Activated naive CD8-positive, alpha-beta T cell treated with anti-CD3 and anti-CD28 coated beads, Interleukin-2, amount 50 U/mL, for 24 hours (primary cell): ENCODE measurements around the gene DNAAF8.

Source experiments
- ATAC-seq: fragments of 150-1000 bp; cut with Tn5 transposase; one replicate; pipeline ENCODE4 v1.10.0; 2021
- DNase-seq: peaks from one replicate; pipeline ENCODE4 v3.0.0; 2021
- H3K27ac Mint-ChIP-seq: one replicate; pipeline ENCODE4 v1.8.0; 2021; ENCODE audit warnings: mild to moderate bottlenecking, mixed read lengths
- H3K27me3 Mint-ChIP-seq: one replicate; pipeline ENCODE4 v1.8.0; 2021; ENCODE audit warnings: mixed read lengths
- H3K36me3 Mint-ChIP-seq: one replicate; pipeline ENCODE4 v1.8.0; 2021; ENCODE audit warnings: low read depth, mixed read lengths
- H3K4me1 Mint-ChIP-seq: one replicate; pipeline ENCODE4 v1.8.0; 2021; ENCODE audit warnings: mixed read lengths
- H3K4me3 Mint-ChIP-seq: one replicate; pipeline ENCODE4 v1.8.0; 2021; ENCODE audit warnings: mild to moderate bottlenecking, moderate library complexity, mixed read lengths
- H3K9me3 Mint-ChIP-seq: one replicate; pipeline ENCODE4 v1.8.0; 2021; ENCODE audit warnings: mixed read lengths

DNAAF8 gene

GRCh38 chr16:4700997-4701743 lies 33.2 kb upstream of the DNAAF8 start:
- no peak overlapping the region for H3K27ac Mint-ChIP-seq
- ATAC-seq (no peak), DNase-seq (no peak)
- no peaks in the 10 kb centered on the region for H3K27me3 Mint-ChIP-seq
- H3K4me3 Mint-ChIP-seq = no peak overlapping the region
- peaks cover 11% of the 10 kb centered on the region for H3K4me1 Mint-ChIP-seq
- H3K9me3 Mint-ChIP-seq = no peaks in the 10 kb centered on the region
- H3K36me3 Mint-ChIP-seq = peaks cover 11% of the 10 kb centered on the region

GRCh38 chr16:4701791-4702465 lies 32.4 kb upstream of the DNAAF8 start:
- ATAC-seq (no peak), DNase-seq (no peak)
- Mint-ChIP-seq H3K27ac (no peak overlapping the region), H3K36me3 (peaks cover 14% of the 10 kb centered on the region), H3K4me3 (no peak overlapping the region), H3K9me3 (no peaks in the 10 kb centered on the region), H3K4me1 (peaks cover 11% of the 10 kb centered on the region), H3K27me3 (no peaks in the 10 kb centered on the region)

GRCh38 chr16:4702466-4702808 lies 31.9 kb upstream of the DNAAF8 start:
- Mint-ChIP-seq H3K27me3 (no peaks in the 10 kb centered on the region), H3K36me3 (peaks cover 15% of the 10 kb centered on the region), H3K4me3 (no peak overlapping the region), H3K4me1 (peaks cover 11% of the 10 kb centered on the region), H3K9me3 (no peaks in the 10 kb centered on the region), H3K27ac (no peak overlapping the region)
- DNase-seq (no peak), ATAC-seq (no peak)

GRCh38 chr16:4703906-4704305 lies 30.4 kb upstream of the DNAAF8 start:
- ATAC-seq (no peak), DNase-seq (no peak)
- H3K4me1 Mint-ChIP-seq = peaks cover 11% of the 10 kb centered on the region
- H3K27me3 Mint-ChIP-seq = no peaks in the 10 kb centered on the region
- H3K9me3 Mint-ChIP-seq = no peaks in the 10 kb centered on the region
- peaks cover 15% of the 10 kb centered on the region for H3K36me3 Mint-ChIP-seq
- H3K4me3 Mint-ChIP-seq = no peak overlapping the region
- no peak overlapping the region for H3K27ac Mint-ChIP-seq

- no peak for DNase-seq
- Mint-ChIP-seq H3K4me3 (no peak overlapping the region), H3K27ac (no peak overlapping the region), H3K9me3 (no peaks in the 10 kb centered on the region), H3K36me3 (peaks cover 15% of the 10 kb centered on the region), H3K4me1 (peaks cover 11% of the 10 kb centered on the region), H3K27me3 (no peaks in the 10 kb centered on the region)
- ATAC-seq = no peak
Observed at GRCh38 chr16:4704491-4704890, 29.8 kb upstream of the DNAAF8 start.

- no peak overlapping the region for H3K4me3 Mint-ChIP-seq
- H3K4me1 Mint-ChIP-seq = peaks cover 8% of the 10 kb centered on the region
- no peak for DNase-seq
- ATAC-seq = no peak
- no peaks in the 10 kb centered on the region for H3K27me3 Mint-ChIP-seq
- peaks cover 15% of the 10 kb centered on the region for H3K36me3 Mint-ChIP-seq
- no peaks in the 10 kb centered on the region for H3K9me3 Mint-ChIP-seq
- H3K27ac Mint-ChIP-seq = no peak overlapping the region
Observed at GRCh38 chr16:4704913-4705312, 29.4 kb upstream of the DNAAF8 start.

- no peak overlapping the region for H3K4me3 Mint-ChIP-seq
- H3K27me3 Mint-ChIP-seq = no peaks in the 10 kb centered on the region
- H3K9me3 Mint-ChIP-seq = no peaks in the 10 kb centered on the region
- peaks cover 26% of the 10 kb centered on the region for H3K36me3 Mint-ChIP-seq
- no peak overlapping the region for H3K27ac Mint-ChIP-seq
- H3K4me1 Mint-ChIP-seq = no peaks in the 10 kb centered on the region
- no peak for DNase-seq
- ATAC-seq = no peak
Observed at GRCh38 chr16:4706871-4707270, 27.5 kb upstream of the DNAAF8 start.

GRCh38 chr16:4709481-4709880 lies 24.9 kb upstream of the DNAAF8 start:
- no peak for ATAC-seq
- H3K27ac Mint-ChIP-seq = no peak overlapping the region
- H3K9me3 Mint-ChIP-seq = no peaks in the 10 kb centered on the region
- DNase-seq = no peak
- no peaks in the 10 kb centered on the region for H3K4me1 Mint-ChIP-seq
- H3K36me3 Mint-ChIP-seq = peaks cover 25% of the 10 kb centered on the region
- H3K4me3 Mint-ChIP-seq = no peak overlapping the region
- H3K27me3 Mint-ChIP-seq = no peaks in the 10 kb centered on the region

- H3K9me3 Mint-ChIP-seq = no peaks in the 10 kb centered on the region
- ATAC-seq (no peak), DNase-seq (no peak)
- no peak overlapping the region for H3K4me3 Mint-ChIP-seq
- H3K4me1 Mint-ChIP-seq = no peaks in the 10 kb centered on the region
- no peaks in the 10 kb centered on the region for H3K27me3 Mint-ChIP-seq
- no peak overlapping the region for H3K27ac Mint-ChIP-seq
- peaks cover 26% of the 10 kb centered on the region for H3K36me3 Mint-ChIP-seq
Observed at GRCh38 chr16:4713663-4714501, 20.5 kb upstream of the DNAAF8 start.

GRCh38 chr16:4714996-4715395 lies 19.3 kb upstream of the DNAAF8 start:
- ATAC-seq = no peak
- H3K36me3 Mint-ChIP-seq = peaks cover 18% of the 10 kb centered on the region
- no peaks in the 10 kb centered on the region for H3K9me3 Mint-ChIP-seq
- H3K4me3 Mint-ChIP-seq = no peak overlapping the region
- H3K27ac Mint-ChIP-seq = no peak overlapping the region
- no peaks in the 10 kb centered on the region for H3K4me1 Mint-ChIP-seq
- DNase-seq = no peak
- H3K27me3 Mint-ChIP-seq = no peaks in the 10 kb centered on the region

GRCh38 chr16:4718466-4718865 lies 15.9 kb upstream of the DNAAF8 start:
- ATAC-seq = no peak
- H3K36me3 Mint-ChIP-seq = peaks cover 10% of the 10 kb centered on the region
- DNase-seq = no peak
- H3K27ac Mint-ChIP-seq = no peak overlapping the region
- no peaks in the 10 kb centered on the region for H3K9me3 Mint-ChIP-seq
- no peaks in the 10 kb centered on the region for H3K4me1 Mint-ChIP-seq
- no peaks in the 10 kb centered on the region for H3K27me3 Mint-ChIP-seq
- H3K4me3 Mint-ChIP-seq = no peak overlapping the region

GRCh38 chr16:4723071-4723767 lies 11.1 kb upstream of the DNAAF8 start:
- no peaks in the 10 kb centered on the region for H3K4me1 Mint-ChIP-seq
- DNase-seq (no peak), ATAC-seq (no peak)
- H3K27me3 Mint-ChIP-seq = no peaks in the 10 kb centered on the region
- peaks cover 12% of the 10 kb centered on the region for H3K36me3 Mint-ChIP-seq
- no peak overlapping the region for H3K27ac Mint-ChIP-seq
- H3K9me3 Mint-ChIP-seq = no peaks in the 10 kb centered on the region
- no peak overlapping the region for H3K4me3 Mint-ChIP-seq

GRCh38 chr16:4724661-4725270 lies 9.6 kb upstream of the DNAAF8 start:
- Mint-ChIP-seq H3K4me1 (no peaks in the 10 kb centered on the region), H3K27ac (no peak overlapping the region), H3K4me3 (no peak overlapping the region), H3K9me3 (no peaks in the 10 kb centered on the region), H3K36me3 (peaks cover 17% of the 10 kb centered on the region), H3K27me3 (no peaks in the 10 kb centered on the region)
- DNase-seq = no peak
- no peak for ATAC-seq

GRCh38 chr16:4726616-4727015 lies 7.7 kb upstream of the DNAAF8 start:
- Mint-ChIP-seq H3K36me3 (peaks cover 19% of the 10 kb centered on the region), H3K4me1 (no peaks in the 10 kb centered on the region)

More at GRCh38 chr16:4726616-4727015, 7.7 kb upstream of the DNAAF8 start:
- Mint-ChIP-seq H3K4me3 (no peak overlapping the region), H3K9me3 (no peaks in the 10 kb centered on the region), H3K27ac (no peak overlapping the region), H3K27me3 (no peaks in the 10 kb centered on the region)
- ATAC-seq (no peak), DNase-seq (no peak)
